ENCODE results near the gene EFNA5.

EFNA5 gene

GRCh38 chr5:107544476-107544875 lies 126.3 kb downstream of the EFNA5 start:
- no peak for DNase-seq (ENCODE audit: low read depth)

DNA sequence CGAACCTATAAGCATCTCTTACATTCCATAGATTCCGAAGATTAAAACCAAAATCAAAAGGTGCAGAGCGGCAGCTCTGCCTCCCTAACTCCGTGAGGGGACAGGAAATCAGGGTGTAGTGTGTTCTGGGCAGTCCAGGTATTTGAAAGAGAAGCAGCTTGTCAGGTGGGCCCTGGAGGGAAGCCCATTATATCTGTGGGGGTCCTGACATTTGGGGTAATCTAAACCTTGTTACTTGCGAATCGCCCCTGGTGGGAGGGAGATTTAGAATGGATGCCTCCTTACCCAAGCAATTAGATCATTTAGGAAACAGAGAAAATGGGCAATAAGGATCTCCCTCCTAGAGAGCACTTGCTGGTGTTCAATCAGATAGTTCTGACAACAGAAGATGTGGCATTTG lies 126.9 kb downstream of the EFNA5 start:
- no peak for DNase-seq (ENCODE audit: low read depth)

DNA sequence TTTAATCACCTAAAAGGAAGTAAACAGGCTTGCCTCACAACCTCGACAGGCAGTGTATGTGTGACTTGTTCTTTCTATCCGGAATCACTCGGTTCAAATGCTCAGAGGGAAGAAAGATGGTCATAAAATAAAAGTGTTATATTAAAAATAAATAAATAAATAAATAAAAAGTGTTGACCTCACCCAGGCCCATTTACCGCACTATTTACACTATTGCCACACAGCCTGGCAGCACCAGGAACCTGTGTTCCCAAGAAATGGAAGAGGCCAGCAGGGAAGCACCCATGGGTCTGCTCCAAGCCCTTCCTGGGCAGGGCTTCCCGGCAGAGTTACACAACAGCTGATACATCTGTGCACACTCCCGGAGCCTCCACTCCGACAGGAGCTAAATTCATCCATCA lies 127.9 kb downstream of the EFNA5 start:
- DNase-seq (ENCODE audit: low read depth) = no peak

DNA sequence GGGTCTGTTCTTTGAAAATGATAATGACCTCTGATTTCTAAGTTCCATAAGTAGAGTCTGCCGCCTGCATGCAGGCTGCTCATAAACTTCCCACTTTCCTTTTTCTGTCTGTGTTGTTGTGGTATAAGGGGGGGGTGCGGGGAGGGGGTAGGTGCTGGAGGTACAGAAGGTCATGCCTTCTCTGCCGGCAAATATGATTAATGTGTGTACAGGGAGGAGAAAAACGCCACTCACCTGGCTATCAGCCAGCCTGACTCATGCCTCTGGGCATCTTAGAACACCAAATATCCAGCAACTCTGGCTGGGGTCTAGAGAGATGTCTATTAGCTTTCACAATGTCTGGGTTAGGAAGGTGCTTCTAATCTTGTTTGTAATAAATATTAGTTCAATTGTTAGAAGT lies 128.3 kb downstream of the EFNA5 start:
- no peak for DNase-seq (ENCODE audit: low read depth)

DNA sequence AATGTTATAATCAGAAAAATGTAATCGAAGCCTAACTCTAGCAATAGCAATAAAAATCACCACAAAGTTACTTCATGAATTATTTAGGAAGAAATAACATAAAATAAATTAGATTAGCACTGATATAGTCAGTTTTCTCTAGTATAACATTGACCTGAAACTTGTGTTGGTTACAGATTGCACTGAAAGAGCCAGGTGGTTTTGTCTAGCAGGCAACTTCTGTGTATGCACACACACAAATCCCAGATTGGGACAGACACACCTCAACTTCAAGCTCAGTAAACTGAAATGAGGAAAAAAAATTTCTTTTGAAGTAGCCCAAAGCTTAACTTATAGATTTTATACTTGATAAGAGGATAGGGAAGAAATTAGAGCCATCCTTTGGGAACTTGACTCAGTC lies 129.3 kb downstream of the EFNA5 start:
- DNase-seq (ENCODE audit: low read depth) = no peak

- no peak for DNase-seq (ENCODE audit: low read depth)
These were observed 130.9 kb downstream of the EFNA5 start for GRCh38 chr5:107539726-107540330.

- no peak for DNase-seq (ENCODE audit: low read depth)
These were observed 131.8 kb downstream of the EFNA5 start for GRCh38 chr5:107538805-107539445.

DNA sequence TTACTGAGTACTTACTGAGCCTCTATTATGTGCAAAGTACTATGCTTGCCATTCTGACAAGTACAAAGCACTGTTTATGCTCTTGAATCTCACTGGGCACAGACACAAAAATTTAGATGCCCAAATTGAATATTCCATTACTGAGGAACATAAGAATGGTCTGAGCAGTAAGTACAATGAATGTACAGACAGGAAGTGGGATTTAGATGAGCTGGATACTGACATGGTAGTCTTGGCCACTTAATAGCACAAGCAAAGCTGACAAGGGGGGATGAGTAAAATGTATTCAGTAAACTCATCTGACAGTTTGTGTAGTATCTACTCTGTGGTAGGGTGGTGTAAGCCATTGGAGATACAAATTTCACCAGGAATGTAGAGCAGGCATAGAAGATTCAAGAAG lies 132.4 kb downstream of the EFNA5 start:
- DNase-seq (ENCODE audit: low read depth) = no peak

DNA sequence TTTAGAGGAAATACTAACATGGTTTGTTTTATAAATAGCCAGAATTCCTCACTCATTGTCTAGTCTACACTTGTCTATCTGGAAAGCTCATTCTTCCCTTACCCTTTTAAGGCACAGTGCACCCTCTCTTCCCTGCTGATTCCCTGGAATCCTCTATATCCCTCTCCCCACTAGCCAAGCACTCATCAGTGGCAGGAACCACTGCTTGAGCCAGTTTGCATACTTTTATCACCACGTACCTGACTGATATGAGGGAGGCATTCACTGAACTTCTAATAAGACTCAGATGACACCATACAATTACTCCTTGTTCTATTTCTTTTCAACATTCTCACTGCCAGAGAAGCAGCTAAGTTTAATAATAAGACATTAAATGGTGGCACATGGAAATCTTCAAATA lies 134.9 kb downstream of the EFNA5 start:
- no peak for DNase-seq (ENCODE audit: low read depth)

GRCh38 chr5:107533910-107534876 lies 136.5 kb downstream of the EFNA5 start:
- no peak for DNase-seq (ENCODE audit: low read depth)

- DNase-seq (ENCODE audit: low read depth) = no peak
These were observed 137.8 kb downstream of the EFNA5 start for GRCh38 chr5:107532916-107533315.

- DNase-seq (ENCODE audit: low read depth) = no peak
These were observed 138.4 kb downstream of the EFNA5 start for GRCh38 chr5:107532169-107532878.

DNA sequence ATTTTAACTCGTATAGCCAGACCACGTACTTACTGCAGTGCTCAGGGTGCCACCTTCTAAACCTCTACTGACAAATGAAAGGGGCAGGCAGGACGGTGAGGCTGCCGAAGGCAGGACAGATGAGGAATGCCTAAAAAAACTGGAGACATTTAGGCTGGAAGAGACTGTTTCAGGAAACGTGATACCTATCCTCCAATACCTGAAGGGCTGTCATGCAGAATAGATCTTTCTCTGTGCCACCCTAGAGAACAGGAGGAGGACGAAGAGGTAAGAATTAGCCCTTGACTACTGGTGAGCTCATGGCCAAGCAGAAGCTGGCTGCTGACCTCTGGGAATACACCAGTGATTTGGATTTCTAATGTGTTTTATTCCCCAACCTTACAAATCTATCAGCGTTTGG lies 139.4 kb downstream of the EFNA5 start:
- no peak for DNase-seq (ENCODE audit: low read depth)

GRCh38 chr5:107529618-107530017 lies 141.1 kb downstream of the EFNA5 start:
- DNase-seq (ENCODE audit: low read depth) = no peak

DNA sequence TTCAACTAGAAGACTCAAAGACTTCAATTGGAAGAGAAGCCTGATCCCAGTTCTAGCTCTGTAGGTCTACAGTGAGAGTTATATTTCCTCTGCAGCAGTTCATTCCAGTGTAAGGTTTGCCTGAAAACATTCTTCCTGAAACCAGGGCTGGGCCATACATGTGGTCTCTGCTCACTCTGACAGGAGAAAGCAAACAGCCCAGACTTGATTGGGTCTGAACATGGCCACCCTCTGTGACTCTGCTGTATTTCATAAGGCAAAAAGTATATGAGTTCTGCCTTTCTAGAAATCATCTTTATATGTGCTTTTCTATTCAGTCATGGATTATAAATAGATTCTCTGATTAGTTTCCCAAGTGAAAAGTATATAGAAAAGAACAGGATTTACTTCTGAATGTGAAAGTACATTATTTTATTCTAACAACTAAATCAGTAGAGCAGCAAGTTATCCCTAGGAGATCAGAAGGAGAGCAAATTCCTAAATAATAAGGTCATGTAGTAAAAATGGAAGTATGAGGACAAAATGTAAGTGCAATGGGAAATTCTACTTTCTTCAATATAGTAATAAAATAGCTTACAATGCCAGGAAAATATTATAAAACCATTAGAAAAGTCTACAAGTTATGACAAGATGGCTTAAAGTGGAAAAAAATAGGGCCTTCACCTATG lies 144.3 kb downstream of the EFNA5 start:
- no peak for DNase-seq (ENCODE audit: low read depth)

- no peak for DNase-seq (ENCODE audit: low read depth)
These were observed 146.6 kb downstream of the EFNA5 start for GRCh38 chr5:107524111-107524510.

DNA sequence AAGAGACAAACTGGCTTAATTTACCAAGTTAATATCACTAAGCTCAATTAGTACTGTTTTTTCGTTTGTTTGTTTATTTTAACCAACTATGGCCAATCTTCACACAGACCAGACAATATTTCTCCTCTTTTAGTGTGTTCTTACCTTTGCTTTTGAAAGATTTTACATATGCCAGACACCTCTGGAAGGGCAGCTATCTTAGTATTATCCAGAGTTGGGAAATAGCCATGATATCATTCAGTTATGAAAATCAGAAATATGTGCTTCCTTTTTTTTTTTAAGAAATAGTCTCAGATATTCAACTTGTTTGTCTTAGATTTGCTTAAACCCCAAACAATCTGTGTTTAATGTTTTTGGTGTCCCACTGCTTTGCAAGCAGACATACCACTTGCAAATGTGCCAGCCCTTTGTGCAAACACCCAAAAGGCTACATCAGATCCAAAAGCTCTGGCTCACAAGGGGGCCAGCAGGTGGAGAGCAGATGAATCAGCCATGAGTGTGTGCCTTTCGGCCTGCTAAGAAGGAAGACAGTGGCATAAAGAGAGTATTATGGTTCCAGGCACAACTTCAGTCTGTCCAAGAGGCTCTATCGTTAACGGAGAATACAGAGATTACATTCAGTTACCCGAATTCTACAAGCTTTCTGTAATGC lies 147.6 kb downstream of the EFNA5 start:
- DNase-seq (ENCODE audit: low read depth) = no peak

DNA sequence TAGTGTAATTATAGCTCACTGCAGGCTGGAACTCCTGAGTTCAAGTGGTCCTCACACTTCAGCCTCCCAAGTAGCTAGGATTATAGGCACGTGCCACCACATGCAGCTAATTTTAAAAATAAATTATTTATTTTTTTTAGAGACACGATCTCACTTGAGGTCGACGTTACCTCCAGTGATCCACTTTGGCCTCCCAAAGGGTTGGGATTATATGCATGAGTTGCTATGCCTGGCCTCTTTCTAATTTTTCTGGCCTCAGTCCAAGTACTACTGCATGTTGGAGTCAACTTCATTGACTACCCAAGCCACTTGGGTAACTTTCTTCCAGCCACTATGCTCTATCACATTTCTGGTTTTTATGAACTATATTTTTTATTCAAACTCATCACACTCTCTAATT lies 148.3 kb downstream of the EFNA5 start:
- no peak for DNase-seq (ENCODE audit: low read depth)

- no peak for DNase-seq (ENCODE audit: low read depth)
These were observed 150.8 kb downstream of the EFNA5 start for GRCh38 chr5:107519900-107520354.

GRCh38 chr5:107518616-107519015 lies 152.1 kb downstream of the EFNA5 start:
- DNase-seq (ENCODE audit: low read depth) = no peak

DNA sequence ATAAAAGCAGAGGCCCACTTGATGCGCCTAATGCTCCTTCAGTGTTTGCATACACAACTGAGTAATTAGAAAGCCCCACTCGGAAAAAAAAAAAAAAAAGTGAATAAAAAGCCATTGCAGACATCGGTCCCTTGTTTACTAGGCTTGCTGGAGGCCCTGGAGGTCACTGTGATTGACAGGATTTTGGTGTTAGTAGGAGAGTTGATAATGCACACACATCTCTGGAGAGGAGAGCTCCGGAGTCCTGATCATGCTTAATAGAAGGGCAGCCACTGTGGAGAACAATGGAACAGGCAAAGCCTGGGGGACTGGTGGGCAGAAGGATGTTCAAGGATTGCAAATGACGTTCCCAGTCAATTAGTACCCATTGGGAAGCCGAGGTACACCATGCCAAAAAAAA lies 152.5 kb downstream of the EFNA5 start:
- DNase-seq (ENCODE audit: low read depth) = no peak
